Measurements from ENCODE around the gene SETBP1.

DNA sequence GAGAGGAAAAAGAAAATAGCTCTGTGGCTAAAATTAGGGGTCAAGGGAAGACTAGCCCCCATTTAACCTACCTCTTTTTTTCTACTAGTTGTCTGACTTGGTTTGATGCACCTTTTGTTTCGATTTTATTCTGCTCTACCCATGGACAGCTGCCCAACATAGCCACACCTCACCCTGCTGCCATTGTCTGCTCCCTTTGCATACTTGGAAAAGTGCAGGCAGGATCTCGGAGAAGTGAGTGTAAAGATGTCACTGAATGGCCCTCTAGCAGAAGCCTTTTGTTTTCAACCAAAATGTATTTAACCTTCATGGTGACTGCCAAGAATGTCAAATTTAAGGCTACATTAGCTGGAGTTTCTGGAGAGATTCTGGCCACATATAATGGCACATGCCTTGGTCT, 62.9 kb downstream of the SETBP1 start:
- TF ChIP-seq, protein P1, sequence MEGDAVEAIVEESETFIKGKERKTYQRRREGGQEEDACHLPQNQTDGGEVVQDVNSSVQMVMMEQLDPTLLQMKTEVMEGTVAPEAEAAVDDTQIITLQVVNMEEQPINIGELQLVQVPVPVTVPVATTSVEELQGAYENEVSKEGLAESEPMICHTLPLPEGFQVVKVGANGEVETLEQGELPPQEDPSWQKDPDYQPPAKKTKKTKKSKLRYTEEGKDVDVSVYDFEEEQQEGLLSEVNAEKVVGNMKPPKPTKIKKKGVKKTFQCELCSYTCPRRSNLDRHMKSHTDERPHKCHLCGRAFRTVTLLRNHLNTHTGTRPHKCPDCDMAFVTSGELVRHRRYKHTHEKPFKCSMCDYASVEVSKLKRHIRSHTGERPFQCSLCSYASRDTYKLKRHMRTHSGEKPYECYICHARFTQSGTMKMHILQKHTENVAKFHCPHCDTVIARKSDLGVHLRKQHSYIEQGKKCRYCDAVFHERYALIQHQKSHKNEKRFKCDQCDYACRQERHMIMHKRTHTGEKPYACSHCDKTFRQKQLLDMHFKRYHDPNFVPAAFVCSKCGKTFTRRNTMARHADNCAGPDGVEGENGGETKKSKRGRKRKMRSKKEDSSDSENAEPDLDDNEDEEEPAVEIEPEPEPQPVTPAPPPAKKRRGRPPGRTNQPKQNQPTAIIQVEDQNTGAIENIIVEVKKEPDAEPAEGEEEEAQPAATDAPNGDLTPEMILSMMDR (IDR thresholded peaks at IDR 0.05): no peak
- no peak for TF ChIP-seq POLR2A (IDR thresholded peaks at IDR 0.05)
